Measurements from ENCODE around the gene EGFL7. TPM values are rescaled to one million over a fixed set of nuclear protein-coding genes. Genes with fewer than 3 reads are reported as not detected.

The EGFL7 gene
- polyA plus RNA-seq, 1 of the 3 experiments (the other 2 are of a cell fraction) = 43.0 TPM

- Histone ChIP-seq H3K9me2 (no peaks in the 10 kb centered on the region), H3K4me2 (no peak overlapping the region), H3K79me2 (ENCODE audit: insufficient read depth) (peaks cover 16% of the 10 kb centered on the region), H3F3A (replicated peaks; ENCODE audit: insufficient read depth) (no peaks in the 10 kb centered on the region), H3K9ac (no peak overlapping the region), H3K4me3 (ENCODE audit: low read depth in 2 of 2, low read length in 1 of 2) (no peak overlapping the region), H3K36me3 (replicated peaks in 1 of 2; ENCODE audit: control insufficient read depth in 1 of 2, insufficient read depth in 2 of 2, low read length in 1 of 2) (no peaks in the 10 kb centered on the region), H3K4me1 (ENCODE audit: control insufficient read depth in 1 of 2, insufficient read depth in 2 of 2, low read depth in 1 of 2, low read length in 1 of 2) (peaks cover 4 to 19% of the 10 kb centered on the region in 2 experiments; a peak in 2 of 4 replicates), H2AFZ (ENCODE audit: low read depth) (no peak overlapping the region), H3K27ac (ENCODE audit: low read depth in 2 of 2, low read length in 1 of 2) (no peak overlapping the region), H3K9me3 (no peaks in the 10 kb centered on the region), H3K27me3 (ENCODE audit: insufficient read depth) (no peaks in the 10 kb centered on the region), H4K20me1 (ENCODE audit: insufficient read depth) (peaks cover 7% of the 10 kb centered on the region; the same call in 1 of the 2 replicates)
- DNase-seq = no peak
- 88% methylated on average over 6 of the region's 7 CpGs for WGBS (ENCODE audit: low lambda C conversion rate)
- ChIA-PET POLR2A (no interaction called here), CTCF (interaction anchor here (1.0 to 1.3 kb wide), 3 partner anchors 17 to 43 kb away, joined by 3 to 8 read pairs (median 3); no protein-coding TSS in a partner anchor)
- TF ChIP-seq GABPA (IDR thresholded peaks at IDR 0.05; ENCODE audit: low read depth) = no peak
- TF ChIP-seq RCOR1 (IDR thresholded peaks at IDR 0.05; ENCODE audit: low read length) = no peak
- TF ChIP-seq FOXJ3 (CRISPR knock-in tag; IDR thresholded peaks at IDR 0.05) = no peak
Observed at GRCh38 chr9:136689108-136689460, 26.4 kb downstream of the EGFL7 start.

GRCh38 chr9:136690104-136690805 is 27.5 kb downstream of the EGFL7 start:
- Histone ChIP-seq H4K20me1 (ENCODE audit: insufficient read depth) (no peaks in the 10 kb centered on the region; the same call in 1 of the 2 replicates), H3K36me3 (replicated peaks in 1 of 2; ENCODE audit: control insufficient read depth in 1 of 2, insufficient read depth in 2 of 2, low read length in 1 of 2) (no peaks in the 10 kb centered on the region), H2AFZ (ENCODE audit: low read depth) (no peak overlapping the region), H3K4me1 (ENCODE audit: control insufficient read depth in 1 of 2, insufficient read depth in 2 of 2, low read depth in 1 of 2, low read length in 1 of 2) (peaks cover 4 to 27% of the 10 kb centered on the region in 2 experiments; a peak in 2 of 4 replicates), H3K9ac (no peak overlapping the region), H3K9me3 (no peaks in the 10 kb centered on the region), H3K9me2 (no peaks in the 10 kb centered on the region), H3K27ac (ENCODE audit: low read depth in 2 of 2, low read length in 1 of 2) (no peak overlapping the region), H3F3A (replicated peaks; ENCODE audit: insufficient read depth) (no peaks in the 10 kb centered on the region), H3K4me2 (no peak overlapping the region), H3K27me3 (ENCODE audit: insufficient read depth) (no peaks in the 10 kb centered on the region), H3K79me2 (ENCODE audit: insufficient read depth) (peaks cover 11% of the 10 kb centered on the region), H3K4me3 (ENCODE audit: low read depth in 2 of 2, low read length in 1 of 2) (no peak overlapping the region)
- 50% methylated on average over 1 of the region's 25 CpGs for WGBS (ENCODE audit: low lambda C conversion rate)
- no peak for DNase-seq
- ChIA-PET CTCF (interaction anchor here (0.6 to 1.7 kb wide), 4 partner anchors 18 to 206 kb away, joined by 3 to 7 read pairs (median 4); no protein-coding TSS in a partner anchor), POLR2A (no interaction called here)
- TF ChIP-seq ZBTB33 (IDR thresholded peaks at IDR 0.05; ENCODE audit: borderline replicate concordance, low read depth) (no peak), EZH2phosphoT487 (IDR thresholded peaks at IDR 0.05; ENCODE audit: borderline replicate concordance, low read depth) (no peak), PBX3 (IDR thresholded peaks at IDR 0.05) (no peak), REST (IDR thresholded peaks at IDR 0.05; ENCODE audit: low read depth, low read length) (no peak), YY1 (IDR thresholded peaks at IDR 0.05; ENCODE audit: low read depth) (no peak), TEAD4 (IDR thresholded peaks at IDR 0.05; ENCODE audit: borderline replicate concordance, insufficient read depth) (no peak), CHD2 (IDR thresholded peaks at IDR 0.05; ENCODE audit: low read length, partially characterized antibody) (no peak), FOXJ3 (CRISPR knock-in tag; IDR thresholded peaks at IDR 0.05) (no peak), SIN3A (IDR thresholded peaks at IDR 0.05; ENCODE audit: borderline replicate concordance, low read depth, low read length) (no peak), POLR2AphosphoS5 (IDR thresholded peaks at IDR 0.05; ENCODE audit: low read depth, low read length) (no peak), USF1 (IDR thresholded peaks at IDR 0.05; ENCODE audit: borderline replicate concordance, low read depth) (no peak), EP300 (IDR thresholded peaks at IDR 0.05; ENCODE audit: borderline replicate concordance in 1 of 2, low read depth in 1 of 2, low read length in 1 of 2) (no peak), TCF12 (IDR thresholded peaks at IDR 0.05) (no peak)

Measured in SK-N-SH (cell line).